GM11168 (cell line): Measurements from ENCODE around the gene FXYD1.

Experiments used
- in situ Hi-C: fragments of 300-500 bp; cut with MboI; formaldehyde crosslinking; loops from one replicate; pipeline ENCODE4 v1.12.0; 2022; ENCODE audit warnings: low sequenced_read_pairs; ENCODE audit not compliant: unreplicated experiment

FXYD1 gene

DNA sequence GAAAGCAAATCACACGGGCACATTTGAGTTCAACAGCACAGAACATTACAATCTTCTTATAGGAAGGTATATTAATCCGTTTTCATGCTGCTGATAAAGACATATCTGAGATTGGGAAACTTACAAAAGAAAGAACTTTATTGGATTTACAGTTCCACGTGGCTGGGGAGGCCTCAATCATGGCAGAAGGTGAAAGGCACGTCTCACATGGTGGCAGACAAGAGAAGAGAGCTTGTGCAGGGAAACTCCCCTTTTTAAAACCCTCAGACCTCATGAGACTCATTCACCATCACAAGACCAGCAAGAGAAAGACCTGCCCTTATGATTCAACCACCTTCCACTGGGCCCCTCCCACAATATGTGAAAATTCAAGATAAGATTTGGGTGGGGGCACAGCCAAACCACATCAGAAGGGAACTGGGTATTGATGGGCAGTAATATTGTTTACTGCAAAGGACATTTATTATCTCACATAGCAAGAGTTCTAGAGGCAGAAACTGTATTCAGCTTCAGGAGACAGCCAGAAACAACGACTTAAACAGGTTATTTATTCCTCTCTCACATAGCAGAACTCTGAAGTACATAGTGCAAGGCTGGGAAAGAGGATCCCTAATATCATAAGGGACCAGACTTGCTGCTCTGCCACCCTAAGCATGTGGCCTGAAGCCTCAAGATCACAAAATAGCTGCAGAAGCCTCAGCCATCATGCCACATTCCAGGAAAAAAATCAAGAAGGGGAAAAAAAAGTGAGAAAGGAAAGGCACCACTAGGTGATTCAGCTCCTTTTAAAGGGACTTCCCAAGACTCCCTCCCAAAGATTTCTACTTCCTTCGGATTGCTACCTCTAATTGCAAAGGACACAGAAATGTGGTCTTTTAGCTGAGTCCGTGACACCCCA lies 39.0 kb downstream of the FXYD1 start:
- in situ Hi-C loops, result no loop called here

DNA sequence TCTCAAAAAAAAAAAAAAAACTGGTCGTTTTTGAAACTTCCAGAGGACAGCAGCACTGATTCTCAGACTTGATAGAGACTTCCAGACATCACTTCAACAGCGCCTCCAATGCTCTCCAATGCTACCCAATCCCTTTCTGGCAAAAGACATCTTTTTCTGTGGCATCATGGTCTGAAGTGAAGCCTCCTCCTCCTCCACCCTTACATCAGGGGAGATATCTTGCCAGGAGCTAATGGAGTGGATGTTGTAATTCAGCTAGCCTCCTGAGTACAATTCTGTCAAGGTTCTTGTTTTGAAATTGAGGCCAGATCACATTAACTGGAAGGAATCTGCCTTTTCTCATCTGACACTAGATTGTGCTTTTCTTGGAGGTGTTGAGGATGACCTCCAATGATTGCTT lies 40.1 kb downstream of the FXYD1 start:
- in situ Hi-C loops, result no loop called here

DNA sequence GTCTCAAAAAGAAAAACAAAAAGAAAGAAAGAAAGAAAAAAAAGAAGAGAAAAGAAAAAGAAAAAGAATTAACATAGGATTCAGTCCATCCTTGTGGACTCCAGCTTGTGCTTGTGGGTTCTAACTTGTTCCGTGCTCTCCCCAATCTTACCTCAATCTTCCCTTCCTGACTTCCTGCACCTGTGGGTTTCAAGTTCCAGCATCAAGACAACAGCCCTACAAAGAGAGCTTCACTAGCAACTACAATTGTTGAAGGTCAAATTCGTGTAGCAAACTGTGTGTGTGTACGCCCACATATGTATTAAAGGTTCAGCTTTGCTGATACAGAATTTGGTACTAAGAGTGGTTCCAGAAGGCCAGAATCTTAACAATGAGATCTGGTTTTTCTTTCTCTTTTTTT lies 41.2 kb downstream of the FXYD1 start:
- in situ Hi-C loops, result no loop called here

DNA sequence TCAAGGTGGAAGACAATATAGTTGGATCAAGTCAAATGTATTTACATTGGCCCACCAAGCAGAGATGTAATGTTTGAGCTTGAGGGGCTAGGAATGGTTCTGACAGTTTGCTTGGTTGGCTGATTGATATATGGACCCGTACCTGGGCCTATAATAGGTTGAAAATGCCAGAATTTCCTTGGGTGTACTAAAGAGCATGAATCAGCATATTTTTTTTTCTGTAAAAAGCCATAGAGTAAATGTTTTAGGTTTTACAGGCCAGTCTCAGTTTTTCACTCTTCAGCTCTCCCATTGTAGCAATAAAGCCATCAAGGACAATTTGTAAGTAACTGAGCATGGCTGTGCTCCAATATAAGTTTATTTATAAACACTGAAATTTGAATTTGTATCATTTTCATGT lies 42.8 kb downstream of the FXYD1 start:
- in situ Hi-C loops, result no loop called here

GRCh38 chr19:35184267-35184666 lies 45.6 kb downstream of the FXYD1 start:
- in situ Hi-C loops, result no loop called here

DNA sequence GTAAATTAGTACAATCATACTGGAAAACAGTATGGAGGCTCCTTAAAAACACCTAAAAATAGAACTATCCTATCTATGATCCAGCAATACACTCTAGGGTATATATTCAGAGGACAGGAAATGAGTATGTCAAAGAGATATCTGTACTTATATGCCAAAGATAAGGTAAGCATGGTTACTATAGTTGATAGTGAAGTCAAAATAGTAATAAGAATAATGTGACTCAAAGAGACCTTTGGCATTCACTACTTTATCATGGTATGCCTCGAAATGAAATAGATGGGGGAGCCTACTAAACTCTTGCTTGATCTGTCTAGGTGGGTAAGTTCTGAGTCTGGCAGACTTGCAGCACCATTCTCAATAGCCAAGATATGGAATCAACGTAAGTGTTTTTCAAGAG lies 46.3 kb downstream of the FXYD1 start:
- in situ Hi-C loops, result no loop called here
